Measurements from ENCODE around the gene EARS2.

The EARS2 gene

DNA sequence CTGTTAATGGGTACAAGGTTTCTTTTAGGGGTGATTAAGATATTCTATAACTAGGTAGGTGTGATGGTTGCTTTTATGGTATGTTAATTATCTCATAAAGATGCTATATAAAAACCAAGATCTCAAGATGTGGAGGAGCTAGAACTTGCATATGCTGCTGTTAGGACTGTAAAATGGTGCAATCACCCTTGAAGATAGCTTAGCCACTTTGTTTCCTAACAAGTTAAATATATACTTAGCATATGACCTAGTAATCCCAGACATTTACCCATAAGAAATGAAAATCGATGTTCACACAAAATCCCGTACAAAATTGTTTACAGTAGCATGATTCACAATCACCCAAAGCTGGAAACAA, 71.9 kb downstream of the EARS2 start:
- TF ChIP-seq TCF12 (IDR thresholded peaks at IDR 0.05; ENCODE audit: low read depth), result no peak
- no peak for TF ChIP-seq EP300 (IDR thresholded peaks at IDR 0.05; ENCODE audit: borderline replicate concordance)
- TF ChIP-seq, protein P1, sequence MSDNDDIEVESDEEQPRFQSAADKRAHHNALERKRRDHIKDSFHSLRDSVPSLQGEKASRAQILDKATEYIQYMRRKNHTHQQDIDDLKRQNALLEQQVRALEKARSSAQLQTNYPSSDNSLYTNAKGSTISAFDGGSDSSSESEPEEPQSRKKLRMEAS (IDR thresholded peaks at IDR 0.05), result no peak
- no peak for TF ChIP-seq YY1 (IDR thresholded peaks at IDR 0.05; ENCODE audit: low read depth)
- no peak for TF ChIP-seq CREB1 (IDR thresholded peaks at IDR 0.05; ENCODE audit: low read depth)
- no peak for TF ChIP-seq TAF1 (IDR thresholded peaks at IDR 0.05; ENCODE audit: low read depth)
- no peak for TF ChIP-seq CEBPB (IDR thresholded peaks at IDR 0.05)
- TF ChIP-seq, protein P2, sequence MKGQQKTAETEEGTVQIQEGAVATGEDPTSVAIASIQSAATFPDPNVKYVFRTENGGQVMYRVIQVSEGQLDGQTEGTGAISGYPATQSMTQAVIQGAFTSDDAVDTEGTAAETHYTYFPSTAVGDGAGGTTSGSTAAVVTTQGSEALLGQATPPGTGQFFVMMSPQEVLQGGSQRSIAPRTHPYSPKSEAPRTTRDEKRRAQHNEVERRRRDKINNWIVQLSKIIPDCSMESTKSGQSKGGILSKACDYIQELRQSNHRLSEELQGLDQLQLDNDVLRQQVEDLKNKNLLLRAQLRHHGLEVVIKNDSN (IDR thresholded peaks at IDR 0.05), result no peak

GRCh38 chr16:23484510-23485256, 72.5 kb downstream of the EARS2 start:
- no peak for TF ChIP-seq RAD21 (IDR thresholded peaks at IDR 0.05; ENCODE audit: low read depth)
- TF ChIP-seq EP300 (IDR thresholded peaks at IDR 0.05; ENCODE audit: borderline replicate concordance), result no peak
- no peak for TF ChIP-seq ZBTB7A (IDR thresholded peaks at IDR 0.05; ENCODE audit: low read depth)
- TF ChIP-seq, protein P2 (IDR thresholded peaks at IDR 0.05), result no peak
- TF ChIP-seq YY1 (IDR thresholded peaks at IDR 0.05; ENCODE audit: low read depth), result no peak
- TF ChIP-seq CREB1 (IDR thresholded peaks at IDR 0.05; ENCODE audit: low read depth), result no peak
- no peak for TF ChIP-seq REST (IDR thresholded peaks at IDR 0.05; ENCODE audit: low read depth)
- TF ChIP-seq TAF1 (IDR thresholded peaks at IDR 0.05; ENCODE audit: low read depth), result no peak
- no peak for TF ChIP-seq TCF12 (IDR thresholded peaks at IDR 0.05; ENCODE audit: low read depth)
- no peak for TF ChIP-seq TEAD4 (IDR thresholded peaks at IDR 0.05)
- no peak for TF ChIP-seq EGR1 (IDR thresholded peaks at IDR 0.05)
- TF ChIP-seq FOXM1 (IDR thresholded peaks at IDR 0.05; ENCODE audit: borderline replicate concordance, low read depth), result no peak

GRCh38 chr16:23482778-23483177, 74.4 kb downstream of the EARS2 start:
- TF ChIP-seq, protein P2 (IDR thresholded peaks at IDR 0.05), result no peak
- TF ChIP-seq EP300 (IDR thresholded peaks at IDR 0.05; ENCODE audit: borderline replicate concordance) (no peak), TCF12 (IDR thresholded peaks at IDR 0.05; ENCODE audit: low read depth) (no peak), RAD21 (IDR thresholded peaks at IDR 0.05; ENCODE audit: low read depth) (no peak), CEBPB (IDR thresholded peaks at IDR 0.05) (no peak), NFIC (IDR thresholded peaks at IDR 0.05) (no peak), REST (IDR thresholded peaks at IDR 0.05; ENCODE audit: low read depth) (no peak), TAF1 (IDR thresholded peaks at IDR 0.05; ENCODE audit: low read depth) (no peak), FOXM1 (IDR thresholded peaks at IDR 0.05; ENCODE audit: borderline replicate concordance, low read depth) (no peak), EGR1 (IDR thresholded peaks at IDR 0.05) (no peak)
- TF ChIP-seq, protein P1 (IDR thresholded peaks at IDR 0.05), result no peak

DNA sequence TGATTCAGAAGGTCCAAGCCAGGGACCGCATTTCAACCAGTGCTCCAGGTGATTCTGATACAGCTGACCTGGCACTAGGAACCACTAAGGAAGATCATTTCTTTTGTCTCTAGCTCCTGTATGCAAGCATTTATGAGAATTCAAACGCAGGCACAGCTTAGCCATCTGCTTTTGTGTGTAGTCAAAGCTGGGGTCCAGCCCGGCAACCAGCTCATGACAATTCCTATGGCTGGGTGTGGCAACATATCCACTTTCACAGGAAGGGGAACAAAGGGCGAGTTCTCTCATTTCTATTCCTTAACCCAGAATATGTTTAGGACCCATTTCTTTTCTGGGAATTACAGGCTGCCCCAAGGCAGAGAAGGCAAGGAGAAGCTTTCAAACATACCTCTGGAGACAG, 76.9 kb downstream of the EARS2 start:
- TF ChIP-seq, protein P2 (IDR thresholded peaks at IDR 0.05), result no peak
- no peak for TF ChIP-seq TAF1 (IDR thresholded peaks at IDR 0.05; ENCODE audit: low read depth)
- TF ChIP-seq YY1 (IDR thresholded peaks at IDR 0.05; ENCODE audit: low read depth), result no peak
- TF ChIP-seq REST (IDR thresholded peaks at IDR 0.05; ENCODE audit: low read depth), result no peak
- TF ChIP-seq TEAD4 (IDR thresholded peaks at IDR 0.05), result no peak
- TF ChIP-seq, protein P1 (IDR thresholded peaks at IDR 0.05), result no peak
- no peak for TF ChIP-seq FOXM1 (IDR thresholded peaks at IDR 0.05; ENCODE audit: borderline replicate concordance, low read depth)
- TF ChIP-seq RAD21 (IDR thresholded peaks at IDR 0.05; ENCODE audit: low read depth), result no peak

Measured in Ishikawa (cell line).